Liver (tissue), 9 donors: Measurements from ENCODE around the gene CCDC178. TPM values are rescaled to one million over a fixed set of nuclear protein-coding genes. Genes with fewer than 3 reads are reported as not detected.

Experiments used
- DNase-seq: peaks from one replicate; pipeline ENCODE4 v3.0.0-alpha.2; 2017; ENCODE audit warnings: low spot score
- H3K27ac ChIP-seq, 2 donors: one replicate each; pipeline ENCODE4 v1.7.0; 2013; ENCODE audit warnings: inconsistent platforms in 2 of 2, low read length in 2 of 2, control low read depth in 1 of 2, low read depth in 1 of 2, mild to moderate bottlenecking in 1 of 2
- H3K27me3 ChIP-seq, 4 donors: one replicate each; pipeline versions ENCODE4 v1.6.1 to v1.7.0; 2013; ENCODE audit warnings: low read length in 3 of 4, inconsistent platforms in 1 of 4, mild to moderate bottlenecking in 1 of 4, moderate library complexity in 1 of 4; ENCODE audit not compliant: control insufficient read depth in 4 of 4, insufficient read depth in 4 of 4
- H3K36me3 ChIP-seq, 4 donors: one replicate each; pipeline versions ENCODE4 v1.6.1 to v1.7.0; 2013; ENCODE audit warnings: low read length in 3 of 4, mild to moderate bottlenecking in 3 of 4, low read depth in 1 of 4, moderate library complexity in 1 of 4; ENCODE audit not compliant: control insufficient read depth in 4 of 4, insufficient read depth in 3 of 4
- H3K4me1 ChIP-seq, 4 donors: one replicate each; pipeline versions ENCODE4 v1.6.1 to v1.7.0; 2013; ENCODE audit warnings: low read length in 3 of 4, mild to moderate bottlenecking in 3 of 4, moderate library complexity in 1 of 4; ENCODE audit not compliant: control insufficient read depth in 4 of 4, insufficient read depth in 4 of 4
- H3K4me3 ChIP-seq, 3 donors: one replicate each; pipeline versions ENCODE4 v1.6.1 to v1.7.0; 2013; ENCODE audit warnings: low read length in 3 of 3, control low read depth in 1 of 3, low read depth in 1 of 3, mild to moderate bottlenecking in 1 of 3
- H3K9ac ChIP-seq, 2 donors: one replicate each; pipeline ENCODE4 v1.7.0; 2013; ENCODE audit warnings: low read length in 2 of 2, mild to moderate bottlenecking in 2 of 2, moderate library complexity in 2 of 2, control low read depth in 1 of 2, low read depth in 1 of 2
- H3K9me3 ChIP-seq, 4 donors: one replicate each; pipeline versions ENCODE4 v1.6.1 to v1.7.0; 2013; ENCODE audit warnings: low read length in 3 of 4; ENCODE audit not compliant: control insufficient read depth in 4 of 4
- CTCF ChIP-seq: fragments of 150-350 bp; IDR thresholded peaks from 2 replicates; pipeline ENCODE4 v1.5.1; 2017; ENCODE audit warnings: improper control_type of control experiment, low read depth, low read length; ENCODE audit not compliant: missing input control
- EGR1 ChIP-seq, 2 donors: IDR thresholded peaks; 2 replicates each; pipeline ENCODE4 v1.6.1; 2016 to 2018; ENCODE audit warnings: antibody characterized with exemption in 2 of 2, low read depth in 2 of 2
- FOXA1 ChIP-seq: IDR thresholded peaks from 2 replicates; pipeline ENCODE4 v1.6.1; 2016; ENCODE audit warnings: antibody characterized with exemption
- FOXA2 ChIP-seq: IDR thresholded peaks from 2 replicates; pipeline ENCODE4 v1.6.1; 2016; ENCODE audit warnings: antibody characterized with exemption
- GABPA ChIP-seq, 2 donors: IDR thresholded peaks in 1 of 2; conservative IDR thresholded peaks in 1 of 2; 2 replicates each; pipeline ENCODE4 v1.6.1; 2016; ENCODE audit warnings: antibody characterized with exemption in 2 of 2, mild to moderate bottlenecking in 1 of 2, moderate library complexity in 1 of 2
- HNF4A ChIP-seq, 2 donors: conservative IDR thresholded peaks; 2 replicates each; pipeline ENCODE4 v1.6.1; 2016; ENCODE audit warnings: antibody characterized with exemption in 2 of 2, mild to moderate bottlenecking in 2 of 2
- HNF4G ChIP-seq: IDR thresholded peaks from 2 replicates; pipeline ENCODE4 v1.6.1; 2016; ENCODE audit warnings: antibody characterized with exemption
- JUND ChIP-seq, 2 donors: IDR thresholded peaks; 2 replicates each; pipeline ENCODE4 v1.6.1; 2016; ENCODE audit warnings: antibody characterized with exemption in 2 of 2
- MAX ChIP-seq: IDR thresholded peaks from 2 replicates; pipeline ENCODE4 v1.6.1; 2016; ENCODE audit warnings: antibody characterized with exemption
- NR2F2 ChIP-seq: IDR thresholded peaks from 2 replicates; pipeline ENCODE4 v1.6.1; 2016; ENCODE audit warnings: antibody characterized with exemption
- RAD21 ChIP-seq, 2 donors: IDR thresholded peaks; 2 replicates each; pipeline ENCODE4 v1.6.1; 2016; ENCODE audit warnings: antibody characterized with exemption in 2 of 2, mild to moderate bottlenecking in 2 of 2
- REST ChIP-seq: IDR thresholded peaks from 2 replicates; pipeline ENCODE4 v1.6.1; 2016; ENCODE audit warnings: antibody characterized with exemption, mild to moderate bottlenecking
- RXRA ChIP-seq, 2 donors: IDR thresholded peaks; 2 replicates each; pipeline ENCODE4 v1.6.1; 2017 to 2018; ENCODE audit warnings: antibody characterized with exemption in 2 of 2, mild to moderate bottlenecking in 1 of 2
- SP1 ChIP-seq: IDR thresholded peaks from 2 replicates; pipeline ENCODE4 v1.6.1; 2018; ENCODE audit warnings: antibody characterized with exemption, mild to moderate bottlenecking
- TAF1 ChIP-seq: conservative IDR thresholded peaks from 2 replicates; pipeline ENCODE4 v1.6.1; 2016; ENCODE audit warnings: antibody characterized with exemption, mild to moderate bottlenecking
- YY1 ChIP-seq: IDR thresholded peaks from 2 replicates; pipeline ENCODE4 v1.6.1; 2016; ENCODE audit warnings: antibody characterized with exemption, mild to moderate bottlenecking
- ZBTB33 ChIP-seq: IDR thresholded peaks from 2 replicates; pipeline ENCODE4 v1.6.1; 2016; ENCODE audit warnings: antibody characterized with exemption
- WGBS: extraction: QIAGEN DNeasy Blood & Tissue Kit; methylation state at CpG from one replicate; pipeline ENCODE4 v1.1.7; 2013; 5-methylcytosine and 5-hydroxymethylcytosine counted together
- polyA plus RNA-seq, 2 donors: library from polyadenylated mRNA; stranded (reverse) in 1 of 2; unstranded in 1 of 2; fragments of 200-250 nt in 1 of 2; fragments of >200 nt in 1 of 2; fragmentation: Nextera tagmentation in 1 of 2; extraction: Ambion mirVana in 1 of 2; gene quantifications; one replicate each; pipeline versions ENCODE4 v1.2.1 to v1.2.3, GENCODE V29; 2013 to 2015
- total RNA-seq, 2 donors: library from RNA; depleted of rRNA; stranded (reverse); fragments of >200 nt; gene quantifications; one replicate each; pipeline ENCODE4 v1.2.3, GENCODE V29; 2014
- TF ChIP-seq, protein P1 (sequence below): IDR thresholded peaks from 2 replicates; pipeline ENCODE4 v1.6.1; 2016; ENCODE audit warnings: antibody characterized with exemption
- donor health status: healthy.
- donor health status: healthy.
- donor health status: healthy.
- donor health status: healthy.
- donor health status: healthy.

Gene CCDC178
- total and polyA plus RNA-seq, 4 donors: not detected

DNA sequence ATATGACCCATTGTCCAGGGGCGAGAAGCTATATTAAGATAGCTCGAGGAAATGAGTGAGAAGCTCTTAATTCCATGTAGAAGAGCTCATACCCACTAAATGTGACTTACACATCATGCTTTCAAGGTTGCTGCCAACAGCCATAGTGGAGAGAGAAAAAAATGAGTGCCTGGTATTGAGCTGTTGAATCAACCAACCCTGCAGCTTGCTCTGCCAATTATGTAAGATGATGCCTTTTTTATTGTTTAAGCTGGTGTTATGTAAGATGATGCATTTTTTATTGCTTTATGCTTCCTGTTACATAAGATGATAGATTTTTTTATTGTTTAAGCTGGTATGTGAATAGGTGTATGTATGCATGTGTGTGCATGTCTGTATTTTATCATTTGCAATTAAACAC is 228.2 kb downstream of the CCDC178 start:
- DNase-seq: no peak
- no peak overlapping the region for H3K9ac ChIP-seq
- no peak for TF ChIP-seq RAD21 (IDR thresholded peaks at IDR 0.05)
- no peak for TF ChIP-seq NR2F2
- TF ChIP-seq SP1: no peak
- no peak for TF ChIP-seq GABPA (IDR thresholded peaks at IDR 0.05 in 1 of 2, conservative IDR thresholded peaks at IDR 0.05 in 1 of 2)
- TF ChIP-seq, protein P1, sequence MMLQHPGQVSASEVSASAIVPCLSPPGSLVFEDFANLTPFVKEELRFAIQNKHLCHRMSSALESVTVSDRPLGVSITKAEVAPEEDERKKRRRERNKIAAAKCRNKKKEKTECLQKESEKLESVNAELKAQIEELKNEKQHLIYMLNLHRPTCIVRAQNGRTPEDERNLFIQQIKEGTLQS: no peak
- no peak for TF ChIP-seq EGR1 (IDR thresholded peaks at IDR 0.05; ENCODE audit: low read depth in 2 of 2)
- TF ChIP-seq HNF4A (conservative IDR thresholded peaks at IDR 0.05): no peak
- no peak for TF ChIP-seq ZBTB33
- no peak for TF ChIP-seq FOXA2
- TF ChIP-seq CTCF: no peak
- H3K27me3 ChIP-seq: no peaks in the 10 kb centered on the region
- no peak overlapping the region for H3K4me3 ChIP-seq
- H3K4me1 ChIP-seq: no peaks in the 10 kb centered on the region
- no peaks in the 10 kb centered on the region for H3K9me3 ChIP-seq
- H3K36me3 ChIP-seq: no peaks in the 10 kb centered on the region
- WGBS: 71% methylated on average over 2 of the region's 2 CpGs
- no peak overlapping the region for H3K27ac ChIP-seq

- 31% methylated on average over 6 of the region's 6 CpGs for WGBS
- no peak overlapping the region for H3K27ac ChIP-seq
- H3K36me3 ChIP-seq: no peaks in the 10 kb centered on the region
- DNase-seq: no peak
- TF ChIP-seq HNF4G (no peak), JUND (IDR thresholded peaks at IDR 0.05) (no peak), GABPA (IDR thresholded peaks at IDR 0.05 in 1 of 2, conservative IDR thresholded peaks at IDR 0.05 in 1 of 2) (no peak), CTCF (peak; percentile 55), FOXA2 (no peak), FOXA1 (no peak), TAF1 (no peak), NR2F2 (no peak), HNF4A (conservative IDR thresholded peaks at IDR 0.05) (no peak), MAX (no peak), REST (no peak), RXRA (IDR thresholded peaks at IDR 0.05) (no peak), SP1 (no peak), ZBTB33 (no peak), YY1 (no peak), RAD21 (IDR thresholded peaks at IDR 0.05) (peak; percentile 54 to 68), EGR1 (IDR thresholded peaks at IDR 0.05; ENCODE audit: low read depth in 2 of 2) (no peak)
- TF ChIP-seq, protein P1: no peak
- no peaks in the 10 kb centered on the region for H3K27me3 ChIP-seq
- H3K4me3 ChIP-seq: no peak overlapping the region
- H3K9me3 ChIP-seq: no peaks in the 10 kb centered on the region
- no peak overlapping the region for H3K9ac ChIP-seq
- no peaks in the 10 kb centered on the region for H3K4me1 ChIP-seq
Measured at GRCh38 chr18:33210575-33211189, 229.8 kb downstream of the CCDC178 start.
